WTC11 (cell line): ENCODE data around the gene DCAF5.

ENCODE experiments used
- ATF6 ChIP-seq: sonication (generic); formaldehyde crosslinking; IDR thresholded peaks from 2 replicates; pipeline ENCODE4 v1.8.1; 2023; ENCODE audit warnings: mild to moderate bottlenecking, missing genetic modification reagents
- CDX4 ChIP-seq: fragments of 250-450 bp; sonication (Bioruptor Pico); IDR thresholded peaks from 2 replicates; pipeline ENCODE4 v1.9.0; 2021; ENCODE audit warnings: moderate library complexity, mild to moderate bottlenecking, inconsistent platforms, borderline replicate concordance
- ESRRA ChIP-seq: sonication (generic); formaldehyde crosslinking; IDR thresholded peaks from 2 replicates; pipeline ENCODE4 v1.8.1; 2022; ENCODE audit warnings: mild to moderate bottlenecking, missing genetic modification reagents, borderline replicate concordance
- KAT7 ChIP-seq: sonication (generic); formaldehyde crosslinking; IDR thresholded peaks from 2 replicates; pipeline ENCODE4 v1.8.1; 2023; ENCODE audit warnings: missing genetic modification reagents, mild to moderate bottlenecking, borderline replicate concordance
- NR2C2 ChIP-seq: sonication (generic); formaldehyde crosslinking; IDR thresholded peaks from 2 replicates; pipeline ENCODE4 v1.8.0; 2022; ENCODE audit warnings: mild to moderate bottlenecking, missing genetic modification reagents
- NR3C1 ChIP-seq: sonication (generic); formaldehyde crosslinking; conservative IDR thresholded peaks from 2 replicates; pipeline ENCODE4 v1.8.1; 2023; ENCODE audit warnings: low read depth, mild to moderate bottlenecking, missing genetic modification reagents
- RELA ChIP-seq: sonication (generic); formaldehyde crosslinking; IDR thresholded peaks from 2 replicates; pipeline ENCODE4 v1.8.1; 2022; ENCODE audit warnings: missing genetic modification reagents, mild to moderate bottlenecking, borderline replicate concordance
- SP1 ChIP-seq: sonication (generic); formaldehyde crosslinking; conservative IDR thresholded peaks from 2 replicates; pipeline ENCODE4 v1.8.1; 2022; ENCODE audit warnings: missing genetic modification reagents
- TEAD4 ChIP-seq: sonication (generic); formaldehyde crosslinking; IDR thresholded peaks from 2 replicates; pipeline ENCODE4 v1.8.0; 2022; ENCODE audit warnings: mild to moderate bottlenecking, missing genetic modification reagents
- TF ChIP-seq, protein P1 (sequence below): fragments of 200-600 bp; IDR thresholded peaks from 2 replicates; pipeline ENCODE4 v1.8.0; 2022; ENCODE audit warnings: antibody characterized with exemption
- TF ChIP-seq, protein P2 (sequence below): sonication (generic); formaldehyde crosslinking; IDR thresholded peaks from 2 replicates; pipeline ENCODE4 v1.8.0; 2022; ENCODE audit warnings: mild to moderate bottlenecking, missing genetic modification reagents

GRCh38 chr14:69079188-69079742, 73.7 kb downstream of the DCAF5 start:
- TF ChIP-seq, protein P1, sequence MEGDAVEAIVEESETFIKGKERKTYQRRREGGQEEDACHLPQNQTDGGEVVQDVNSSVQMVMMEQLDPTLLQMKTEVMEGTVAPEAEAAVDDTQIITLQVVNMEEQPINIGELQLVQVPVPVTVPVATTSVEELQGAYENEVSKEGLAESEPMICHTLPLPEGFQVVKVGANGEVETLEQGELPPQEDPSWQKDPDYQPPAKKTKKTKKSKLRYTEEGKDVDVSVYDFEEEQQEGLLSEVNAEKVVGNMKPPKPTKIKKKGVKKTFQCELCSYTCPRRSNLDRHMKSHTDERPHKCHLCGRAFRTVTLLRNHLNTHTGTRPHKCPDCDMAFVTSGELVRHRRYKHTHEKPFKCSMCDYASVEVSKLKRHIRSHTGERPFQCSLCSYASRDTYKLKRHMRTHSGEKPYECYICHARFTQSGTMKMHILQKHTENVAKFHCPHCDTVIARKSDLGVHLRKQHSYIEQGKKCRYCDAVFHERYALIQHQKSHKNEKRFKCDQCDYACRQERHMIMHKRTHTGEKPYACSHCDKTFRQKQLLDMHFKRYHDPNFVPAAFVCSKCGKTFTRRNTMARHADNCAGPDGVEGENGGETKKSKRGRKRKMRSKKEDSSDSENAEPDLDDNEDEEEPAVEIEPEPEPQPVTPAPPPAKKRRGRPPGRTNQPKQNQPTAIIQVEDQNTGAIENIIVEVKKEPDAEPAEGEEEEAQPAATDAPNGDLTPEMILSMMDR = no peak
- no peak for TF ChIP-seq NR2C2 (CRISPR knock-in tag)
- TF ChIP-seq, protein P2, sequence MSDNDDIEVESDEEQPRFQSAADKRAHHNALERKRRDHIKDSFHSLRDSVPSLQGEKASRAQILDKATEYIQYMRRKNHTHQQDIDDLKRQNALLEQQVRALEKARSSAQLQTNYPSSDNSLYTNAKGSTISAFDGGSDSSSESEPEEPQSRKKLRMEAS (CRISPR knock-in tag) = no peak
- TF ChIP-seq ATF6 (CRISPR knock-in tag) = no peak
- TF ChIP-seq TEAD4 (CRISPR knock-in tag) = no peak
- no peak for TF ChIP-seq NR3C1 (CRISPR knock-in tag)
- no peak for TF ChIP-seq ESRRA (CRISPR knock-in tag)
- TF ChIP-seq CDX4 (CRISPR knock-in tag) = no peak
- no peak for TF ChIP-seq RELA (CRISPR knock-in tag)
- no peak for TF ChIP-seq SP1 (CRISPR knock-in tag)
- no peak for TF ChIP-seq KAT7 (CRISPR knock-in tag)
